LHCN-M2 (cell line): Measurements from ENCODE around the gene CELSR3. TPM values are rescaled to one million over a fixed set of nuclear protein-coding genes. Genes with fewer than 3 reads are reported as not detected.

Source experiments
- DNase-seq: peaks from one replicate; pipeline ENCODE4 v3.0.0-alpha.2; 2012; ENCODE audit warnings: low read depth
- polyA plus RNA-seq: library from polyadenylated mRNA; unstranded; fragments of >200 nt; gene quantifications from one replicate; pipeline ENCODE4 v1.2.1, GENCODE V29; 2012; ENCODE audit warnings: missing spikeins
- total RNA-seq: library from RNA; depleted of rRNA; stranded (reverse); fragments of >200 nt; gene quantifications from 2 replicates; pipeline ENCODE4 v1.2.3, GENCODE V29; 2014; rRNA removed

The CELSR3 gene, protein sequence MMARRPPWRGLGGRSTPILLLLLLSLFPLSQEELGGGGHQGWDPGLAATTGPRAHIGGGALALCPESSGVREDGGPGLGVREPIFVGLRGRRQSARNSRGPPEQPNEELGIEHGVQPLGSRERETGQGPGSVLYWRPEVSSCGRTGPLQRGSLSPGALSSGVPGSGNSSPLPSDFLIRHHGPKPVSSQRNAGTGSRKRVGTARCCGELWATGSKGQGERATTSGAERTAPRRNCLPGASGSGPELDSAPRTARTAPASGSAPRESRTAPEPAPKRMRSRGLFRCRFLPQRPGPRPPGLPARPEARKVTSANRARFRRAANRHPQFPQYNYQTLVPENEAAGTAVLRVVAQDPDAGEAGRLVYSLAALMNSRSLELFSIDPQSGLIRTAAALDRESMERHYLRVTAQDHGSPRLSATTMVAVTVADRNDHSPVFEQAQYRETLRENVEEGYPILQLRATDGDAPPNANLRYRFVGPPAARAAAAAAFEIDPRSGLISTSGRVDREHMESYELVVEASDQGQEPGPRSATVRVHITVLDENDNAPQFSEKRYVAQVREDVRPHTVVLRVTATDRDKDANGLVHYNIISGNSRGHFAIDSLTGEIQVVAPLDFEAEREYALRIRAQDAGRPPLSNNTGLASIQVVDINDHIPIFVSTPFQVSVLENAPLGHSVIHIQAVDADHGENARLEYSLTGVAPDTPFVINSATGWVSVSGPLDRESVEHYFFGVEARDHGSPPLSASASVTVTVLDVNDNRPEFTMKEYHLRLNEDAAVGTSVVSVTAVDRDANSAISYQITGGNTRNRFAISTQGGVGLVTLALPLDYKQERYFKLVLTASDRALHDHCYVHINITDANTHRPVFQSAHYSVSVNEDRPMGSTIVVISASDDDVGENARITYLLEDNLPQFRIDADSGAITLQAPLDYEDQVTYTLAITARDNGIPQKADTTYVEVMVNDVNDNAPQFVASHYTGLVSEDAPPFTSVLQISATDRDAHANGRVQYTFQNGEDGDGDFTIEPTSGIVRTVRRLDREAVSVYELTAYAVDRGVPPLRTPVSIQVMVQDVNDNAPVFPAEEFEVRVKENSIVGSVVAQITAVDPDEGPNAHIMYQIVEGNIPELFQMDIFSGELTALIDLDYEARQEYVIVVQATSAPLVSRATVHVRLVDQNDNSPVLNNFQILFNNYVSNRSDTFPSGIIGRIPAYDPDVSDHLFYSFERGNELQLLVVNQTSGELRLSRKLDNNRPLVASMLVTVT (N-terminal part only)
- total RNA-seq = 4.3 and 4.5 TPM in 2 replicates
- polyA plus RNA-seq = 2.6 TPM

DNA sequence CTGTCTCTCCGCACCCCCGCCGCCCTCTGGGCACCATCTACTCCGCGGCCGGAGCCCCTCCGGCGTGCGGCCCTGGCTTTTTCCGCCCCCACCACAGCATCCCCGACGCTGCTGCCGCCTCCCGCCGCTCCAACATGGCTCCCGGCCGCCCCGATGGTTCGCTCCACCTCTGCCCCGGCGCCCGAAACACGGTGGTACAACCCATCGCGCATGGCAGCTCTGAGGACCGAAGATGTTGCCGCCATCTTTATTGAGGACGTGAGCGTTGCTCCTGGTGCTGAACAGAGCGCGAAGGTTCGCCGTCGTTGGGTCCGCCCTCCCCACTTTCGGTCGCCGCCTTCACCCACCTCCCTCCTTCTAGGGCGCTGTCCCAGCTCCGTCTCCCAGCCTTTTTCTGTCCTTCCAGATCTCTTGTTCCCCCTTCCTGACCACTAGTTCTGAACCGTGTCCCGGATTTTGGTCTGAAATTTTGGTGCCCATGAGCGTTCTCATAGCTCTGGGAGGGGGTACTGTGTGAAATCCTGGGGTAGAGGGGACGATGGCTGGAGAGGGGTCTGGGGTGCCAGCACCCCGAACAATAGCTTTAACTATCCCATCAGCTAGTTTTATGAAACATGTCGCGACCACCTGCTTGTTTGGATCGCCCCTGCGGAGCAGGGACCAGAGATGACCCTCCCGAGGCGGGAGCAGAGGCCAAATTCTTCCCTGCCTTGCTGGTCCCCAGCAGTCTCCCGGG is at the start of gene CELSR3:
TSS of gene CELSR3 (minus strand) at position 134 of the 736 bp plus-strand sequence. CDS start 252 bp downstream, outside the sequence.
- DNase-seq = peak; percentile 93

GRCh38 chr3:48711727-48712126 is 49.0 kb upstream of the CELSR3 start:
- DNase-seq = no peak

DNA sequence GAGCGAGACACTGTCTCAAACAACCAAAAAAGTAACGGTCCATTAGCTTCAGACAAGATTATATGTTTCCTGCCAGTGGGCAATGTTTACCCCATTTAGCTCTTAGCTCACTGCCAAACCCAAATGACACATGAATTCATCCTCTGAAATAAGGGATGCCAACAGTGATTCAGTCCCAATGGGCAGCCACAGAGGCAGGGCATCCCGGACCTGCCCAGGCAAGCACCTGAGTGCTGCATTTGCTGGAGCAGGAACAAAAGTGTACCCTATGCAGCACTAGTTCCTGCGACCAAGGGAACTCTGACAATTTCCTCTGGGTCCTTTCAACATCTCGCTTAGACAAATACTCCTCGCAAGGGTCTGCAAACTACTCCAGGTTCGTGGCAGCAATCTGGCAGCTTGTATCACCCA is 46.4 kb upstream of the CELSR3 start:
- peak; percentile 58 for DNase-seq

DNA sequence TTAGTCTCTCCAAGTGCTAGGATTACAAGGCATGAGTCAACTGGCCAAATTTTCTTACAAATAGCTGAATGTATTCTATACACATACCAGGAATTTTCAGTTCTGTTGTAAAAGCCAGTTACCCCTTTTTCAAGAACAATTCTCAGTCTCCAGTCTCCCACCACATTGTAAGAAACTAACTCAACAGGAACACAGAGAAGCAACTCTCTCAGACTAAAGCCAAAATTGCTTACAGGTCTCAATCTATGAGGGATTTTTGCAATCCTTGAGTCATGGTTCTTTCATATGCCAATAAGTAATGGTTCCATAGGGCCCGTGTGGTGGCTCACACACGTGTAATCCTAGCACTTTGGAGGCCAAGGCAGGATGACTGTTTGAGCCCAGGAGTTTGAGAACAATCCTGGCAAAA is 45.8 kb upstream of the CELSR3 start:
- DNase-seq = peak; percentile 47

DNA sequence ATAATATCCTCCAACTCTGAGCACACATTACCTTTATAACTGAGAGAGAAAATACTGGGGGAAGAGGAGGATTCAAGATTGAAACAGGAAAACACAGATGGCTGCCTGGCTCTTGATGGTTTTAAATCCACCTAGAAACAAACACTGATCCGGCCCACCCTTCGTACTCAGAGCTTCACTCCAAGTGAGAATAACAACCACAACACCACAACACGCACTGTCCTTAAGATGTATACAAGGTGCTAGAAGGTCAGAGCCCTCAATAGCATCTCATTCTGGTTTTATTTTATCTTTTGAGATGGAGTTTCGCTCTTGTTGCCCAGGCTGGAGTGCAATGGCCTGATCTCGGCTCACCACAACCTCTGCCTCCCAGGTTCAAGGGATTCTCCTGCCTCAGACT is 44.5 kb upstream of the CELSR3 start:
- DNase-seq = no peak

DNA sequence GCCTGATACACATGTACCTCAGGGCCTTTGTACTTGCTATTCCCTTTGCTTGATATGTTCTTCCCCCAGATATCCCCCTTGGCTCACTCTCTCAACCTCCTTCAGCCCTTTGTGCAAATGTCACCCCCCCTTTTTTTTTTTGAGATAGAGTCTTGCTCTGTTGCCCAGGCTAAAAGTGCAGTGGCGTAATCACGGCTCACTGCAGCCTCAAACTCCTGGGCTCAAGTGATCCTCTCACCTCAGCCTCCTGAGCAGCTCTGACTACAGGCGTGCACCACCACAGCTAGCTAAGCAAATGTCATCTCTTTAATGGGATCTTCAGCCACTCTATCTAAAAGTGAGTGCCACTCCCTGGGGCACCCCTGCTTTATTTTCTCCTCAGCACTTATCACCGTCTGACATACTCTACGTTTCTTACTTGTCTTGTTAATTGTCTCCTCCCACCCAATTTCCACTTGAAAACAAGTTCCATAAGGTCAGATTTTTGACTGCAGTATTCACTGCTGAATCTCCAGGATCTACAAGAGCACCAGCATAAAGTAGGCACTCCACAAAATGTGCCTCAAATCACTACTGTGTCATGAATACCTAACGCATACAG is 39.7 kb upstream of the CELSR3 start:
- no peak for DNase-seq

GRCh38 chr3:48700731-48701405 is 38.2 kb upstream of the CELSR3 start:
- no peak for DNase-seq

DNA sequence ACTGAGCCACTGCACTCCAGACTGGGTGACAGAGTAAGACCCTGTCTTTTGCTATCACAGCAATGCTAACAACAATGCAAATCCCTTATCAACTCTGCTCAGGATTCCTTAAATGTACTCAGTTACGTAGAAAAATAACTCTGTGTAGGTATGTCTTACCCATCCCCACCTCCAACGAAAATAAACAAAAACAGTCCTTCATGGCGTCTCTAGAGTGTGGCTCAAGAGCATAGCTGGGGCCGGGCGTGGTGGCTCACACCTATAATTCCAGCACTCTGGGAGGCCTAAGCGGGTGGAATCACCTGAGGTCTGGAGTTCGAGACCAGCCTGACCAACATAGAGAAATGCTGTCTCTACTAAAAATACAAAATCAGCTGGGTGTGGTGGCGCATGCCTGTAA is 36.2 kb upstream of the CELSR3 start:
- DNase-seq = no peak

- no peak for DNase-seq
These were observed 35.3 kb upstream of the CELSR3 start for GRCh38 chr3:48697952-48698351.

DNA sequence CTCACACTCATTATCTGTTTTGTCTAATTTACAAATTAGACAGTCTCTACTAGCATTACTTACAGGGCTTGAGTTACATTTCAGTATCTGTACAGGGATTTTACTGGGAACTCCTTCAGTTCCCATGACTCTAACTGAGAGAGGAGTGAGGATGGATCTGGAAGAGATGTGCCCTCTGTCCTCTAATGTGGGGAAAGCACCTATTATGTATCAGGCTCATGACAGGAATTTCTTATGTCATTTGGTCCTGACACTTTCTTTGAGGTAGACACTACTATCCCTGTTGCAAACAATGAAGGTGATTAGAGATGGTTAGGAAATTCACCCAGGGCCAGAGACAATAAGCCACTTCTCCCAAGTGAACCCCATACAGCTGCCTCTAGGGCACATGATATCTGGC is 33.9 kb upstream of the CELSR3 start:
- DNase-seq = no peak

GRCh38 chr3:48696156-48696555 is 33.5 kb upstream of the CELSR3 start:
- no peak for DNase-seq

DNA sequence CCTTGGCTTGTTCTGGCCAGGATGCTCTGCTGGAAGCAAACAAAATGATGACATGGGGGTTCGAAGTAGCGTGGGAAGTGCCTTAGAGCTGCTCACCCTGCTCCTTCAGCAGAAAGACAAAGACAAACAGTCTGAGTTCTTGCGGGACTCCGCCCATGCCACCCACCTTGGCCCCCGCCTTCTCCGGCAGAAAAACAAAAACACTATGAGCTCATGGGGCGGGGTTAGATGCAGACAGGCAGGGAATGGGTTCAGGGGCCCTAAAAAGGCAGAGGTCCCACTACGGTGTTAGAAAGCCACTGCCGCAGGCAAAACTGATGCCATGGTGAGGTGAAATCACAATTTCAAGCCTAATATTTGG is 32.7 kb upstream of the CELSR3 start:
- peak; percentile 55 for DNase-seq

GRCh38 chr3:48694610-48695392 is 32.1 kb upstream of the CELSR3 start:
- DNase-seq = peak; percentile 85

- DNase-seq = no peak
These were observed 31.1 kb upstream of the CELSR3 start for GRCh38 chr3:48693826-48694225.

DNA sequence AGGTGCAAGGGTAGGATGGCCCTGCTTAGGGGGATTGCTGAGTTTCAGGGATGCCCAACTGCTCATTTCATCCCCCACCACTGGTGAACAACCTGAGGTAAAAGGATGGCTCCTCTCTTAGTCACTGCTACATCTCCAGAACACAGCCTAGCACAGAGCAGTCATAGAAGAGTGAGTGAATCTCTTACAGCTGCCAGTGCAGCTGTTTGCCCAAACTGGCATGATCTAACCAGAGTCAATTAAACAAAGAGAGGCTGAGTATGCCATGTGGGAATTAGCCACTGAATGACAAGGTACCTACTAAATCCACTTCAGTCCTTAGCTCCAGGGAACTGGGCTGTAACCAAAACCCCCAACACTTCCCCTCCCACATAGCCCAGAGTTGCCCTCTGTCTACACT is 29.9 kb upstream of the CELSR3 start:
- peak; percentile 94 for DNase-seq

DNA sequence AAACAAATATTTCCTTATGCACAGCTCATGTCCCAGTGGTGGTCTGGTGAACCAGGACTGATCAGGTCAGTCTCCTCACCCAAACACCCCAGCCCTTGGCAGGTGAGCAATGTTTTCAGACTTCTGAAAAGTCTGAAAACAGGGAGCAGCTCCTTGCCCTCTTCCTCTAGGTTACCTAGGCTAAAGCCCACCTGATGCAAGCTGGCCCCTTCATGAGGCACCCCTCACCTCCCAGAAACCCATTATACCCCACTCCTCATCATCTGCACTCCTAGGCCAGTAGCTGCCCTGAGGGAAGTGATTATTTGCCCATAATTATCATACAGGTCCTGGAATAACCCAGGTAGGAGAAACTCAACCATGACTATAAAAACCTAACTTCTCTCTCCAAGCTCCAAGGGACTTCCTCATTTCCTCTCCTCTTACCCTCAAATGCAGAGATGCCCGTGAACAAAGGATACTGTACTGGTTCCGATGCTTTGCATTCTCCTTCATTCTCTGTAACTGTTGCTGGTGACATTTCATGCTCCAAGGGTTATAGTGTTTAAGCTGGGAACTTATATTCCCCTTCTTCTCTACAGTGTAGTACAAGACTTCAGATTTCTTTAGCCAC is 28.3 kb upstream of the CELSR3 start:
- DNase-seq = no peak

DNA sequence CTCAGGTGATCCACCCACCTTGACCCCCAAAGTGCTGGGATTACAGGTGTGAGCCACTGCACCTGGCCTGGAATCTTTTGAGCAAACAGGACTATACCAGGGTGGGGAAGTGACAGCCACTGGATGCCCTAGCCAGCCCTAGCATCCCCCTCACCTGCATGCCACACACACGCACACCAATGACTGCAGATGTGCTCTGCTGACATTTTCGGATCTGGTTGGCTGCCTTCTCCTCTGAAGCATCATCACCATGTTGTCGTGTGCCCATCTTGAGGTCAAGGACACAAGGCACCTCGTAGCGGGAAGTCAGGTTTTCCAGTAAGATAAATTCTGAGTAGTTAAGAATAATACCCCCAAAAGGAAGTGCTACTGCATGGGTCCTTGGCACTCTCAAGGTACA is 26.7 kb upstream of the CELSR3 start:
- no peak for DNase-seq

GRCh38 chr3:48688737-48689075 is 26.0 kb upstream of the CELSR3 start:
- no peak for DNase-seq
